Endothelial cell of umbilical vein (primary cell): ENCODE measurements around the gene PPBP. TPM values are rescaled to one million over a fixed set of nuclear protein-coding genes. Genes with fewer than 3 reads are reported as not detected.

Experiments
- BruUV-seq: library from RNA; stranded (reverse); fragments of 400-500 nt; replicated peaks from 2 replicates; lab custom pipeline; 2021; lab: Mats Ljungman, UMichigan
- CTCF ChIA-PET: fragments of 300-600, 350-600 bp; sonication (Branson Sonifier 250); formaldehyde crosslinking; loops from one replicate; lab custom pipeline; 2021; ENCODE audit warnings: antibody characterized with exemption, inconsistent platforms; lab: Charles Lee
- POLR2A ChIA-PET: fragments of 300-600, 350-600 bp; sonication (Branson Sonifier 250); formaldehyde crosslinking; loops from one replicate; lab custom pipeline; 2021; ENCODE audit warnings: antibody characterized with exemption, inconsistent platforms; lab: Charles Lee
- DNase-seq: peaks from one replicate; pipeline ENCODE4 v3.0.0-alpha.2; 2011; ENCODE audit warnings: low read depth, low spot score
- FAIRE-seq: peaks from 2 replicates; lab custom pipeline; 2011; peaks lifted over from hg19 to GRCh38; lab: Jason Lieb, UNC
- H2AFZ ChIP-seq: 2 replicates; pipeline ENCODE4 v1.6.0; 2012; ENCODE audit warnings: low read depth, low read length, control low read depth, inconsistent platforms
- H3K27ac ChIP-seq: 2 replicates; pipeline ENCODE4 v1.5.1; 2011; ENCODE audit warnings: low read depth, mild to moderate bottlenecking, control low read depth, low read length, moderate library complexity; ENCODE audit not compliant: insufficient read depth
- H3K27me3 ChIP-seq, 2 experiments: 2 replicates each; pipeline versions ENCODE4 v1.6.0 to v1.6.1; 2011; ENCODE audit warnings: low read length in 2 of 2, mixed read lengths in 1 of 2; ENCODE audit not compliant: control insufficient read depth in 2 of 2, insufficient read depth in 2 of 2
- H3K36me3 ChIP-seq, 2 experiments: 2 replicates in 1 of 2; 3 replicates in 1 of 2; pipeline ENCODE4 v1.5.1; 2011; ENCODE audit warnings: low read length in 2 of 2, mild to moderate bottlenecking in 1 of 2, moderate library complexity in 1 of 2; ENCODE audit not compliant: control insufficient read depth in 2 of 2, insufficient read depth in 2 of 2; ENCODE audit errors: extremely low read depth in 1 of 2
- H3K4me1 ChIP-seq: 3 replicates; pipeline ENCODE4 v1.5.1; 2011; ENCODE audit warnings: mild to moderate bottlenecking, low read length; ENCODE audit not compliant: control insufficient read depth, insufficient read depth; ENCODE audit errors: extremely low read depth
- H3K4me2 ChIP-seq: 2 replicates; pipeline ENCODE4 v1.6.1; 2011; ENCODE audit warnings: low read length, control low read depth, mixed read lengths; ENCODE audit not compliant: insufficient read depth
- H3K4me3 ChIP-seq, 3 experiments: fragments of 200-600 bp in 1 of 3; sonication (generic), shearing (Covaris generic) in 1 of 3; replicated peaks in 1 of 3; 2 replicates each; pipeline ENCODE4 v1.5.1; 2011 to 2016; ENCODE audit warnings: control low read depth in 3 of 3, low read length in 3 of 3, mild to moderate bottlenecking in 2 of 3, inconsistent platforms in 1 of 3, low read depth in 1 of 3, moderate library complexity in 1 of 3; ENCODE audit not compliant: insufficient read depth in 1 of 3
- H3K79me2 ChIP-seq: 2 replicates; pipeline ENCODE4 v1.6.0; 2012; ENCODE audit warnings: low read length, inconsistent platforms; ENCODE audit not compliant: control insufficient read depth, insufficient read depth
- H3K9ac ChIP-seq: replicated peaks from 2 replicates; pipeline ENCODE3; 2011; ENCODE audit warnings: low read length, control low read depth; ENCODE audit not compliant: insufficient read depth; ENCODE audit errors: extremely low read depth
- H3K9me1 ChIP-seq: replicated peaks from 3 replicates; pipeline ENCODE4 v1.6.0; 2011; ENCODE audit warnings: mild to moderate bottlenecking, low read length; ENCODE audit not compliant: control insufficient read depth, insufficient read depth; ENCODE audit errors: extremely low read depth
- H3K9me3 ChIP-seq: replicated peaks from 2 replicates; pipeline ENCODE4 v1.5.1; 2012; ENCODE audit warnings: low read length, inconsistent platforms; ENCODE audit not compliant: control insufficient read depth, insufficient read depth
- H4K20me1 ChIP-seq: replicated peaks from 2 replicates; pipeline ENCODE3; 2011; ENCODE audit warnings: mild to moderate bottlenecking, low read length; ENCODE audit not compliant: control insufficient read depth, insufficient read depth; ENCODE audit errors: extremely low read depth
- EZH2 ChIP-seq: IDR thresholded peaks from 2 replicates; pipeline ENCODE4 v1.6.1; 2012; ENCODE audit warnings: borderline replicate concordance, low read depth, mild to moderate bottlenecking, moderate library complexity, low read length, inconsistent platforms; ENCODE audit not compliant: severe bottlenecking
- FOS ChIP-seq: IDR thresholded peaks from 2 replicates; pipeline ENCODE4 v1.6.1; 2011; ENCODE audit warnings: mild to moderate bottlenecking, low read length, moderate library complexity, borderline replicate concordance; ENCODE audit not compliant: insufficient read depth
- GATA2 ChIP-seq: IDR thresholded peaks from 2 replicates; pipeline ENCODE4 v1.7.0; 2011; ENCODE audit warnings: low read depth, mild to moderate bottlenecking, moderate library complexity, mixed read lengths, low read length; ENCODE audit not compliant: insufficient read length, insufficient read depth
- JUN ChIP-seq: IDR thresholded peaks from 2 replicates; pipeline ENCODE4 v1.6.1; 2011; ENCODE audit warnings: borderline replicate concordance, low read depth; ENCODE audit not compliant: insufficient read length, insufficient read depth
- MYC ChIP-seq: IDR thresholded peaks from one replicate; pipeline ENCODE4 v1.6.1; 2011; ENCODE audit warnings: mild to moderate bottlenecking, low read depth, low read length
- POLR2A ChIP-seq: IDR thresholded peaks from 2 replicates; pipeline ENCODE4 v1.6.1; 2012; ENCODE audit warnings: low read depth, mild to moderate bottlenecking, control low read depth, low read length
- POLR2AphosphoS5 ChIP-seq: IDR thresholded peaks from 2 replicates; pipeline ENCODE4 v1.6.1; 2012; ENCODE audit warnings: low read depth, mild to moderate bottlenecking, control low read depth, low read length, moderate library complexity; ENCODE audit not compliant: insufficient read depth
- dilution Hi-C: fragments of 300-500 bp; cut with MboI; formaldehyde crosslinking; loops from one replicate; pipeline ENCODE4 v1.15.0; 2019; ENCODE audit warnings: low sequenced_read_pairs; ENCODE audit not compliant: extremely low pct_ligation_motif_present
- intact Hi-C: fragments of 100-400 bp; cut with micrococcal nuclease; formaldehyde crosslinking; loops from one replicate; pipeline ENCODE4 v1.10.0; 2022
- polyA plus RNA-seq, 4 experiments: library from polyadenylated mRNA; depleted of rRNA in 3 of 4; stranded (reverse) in 3 of 4; unstranded in 1 of 4; fragments of >200 nt; gene quantifications; 2 replicates each; pipeline versions ENCODE4 v1.2.1 to v1.2.3, GENCODE V29; 2011 to 2012; ENCODE audit warnings: missing spikeins in 1 of 4
- total RNA-seq: library from RNA; stranded (reverse); gene quantifications from 2 replicates; pipeline ENCODE4 v1.2.3, GENCODE V29; 2021
- TF ChIP-seq, protein P1 (sequence below): IDR thresholded peaks from 2 replicates; pipeline ENCODE4 v1.6.1; 2011; ENCODE audit not compliant: insufficient read depth, insufficient read length
- TF ChIP-seq, protein P2 (sequence below), 2 donors: IDR thresholded peaks; 1 replicate in 1 of 2; 2 replicates in 1 of 2; pipeline ENCODE4 v1.5.1; 2011; ENCODE audit warnings: low read length in 2 of 2, mild to moderate bottlenecking in 2 of 2, moderate library complexity in 2 of 2, control low read depth in 1 of 2, inconsistent platforms in 1 of 2, low read depth in 1 of 2; ENCODE audit not compliant: insufficient read depth in 1 of 2; ENCODE audit errors: extremely low read depth in 1 of 2

PPBP gene
- total and polyA plus RNA-seq, 2 donors (not counting 3 experiments of a cell fraction or from before 2014, with no cell fraction given), result not detected

DNA sequence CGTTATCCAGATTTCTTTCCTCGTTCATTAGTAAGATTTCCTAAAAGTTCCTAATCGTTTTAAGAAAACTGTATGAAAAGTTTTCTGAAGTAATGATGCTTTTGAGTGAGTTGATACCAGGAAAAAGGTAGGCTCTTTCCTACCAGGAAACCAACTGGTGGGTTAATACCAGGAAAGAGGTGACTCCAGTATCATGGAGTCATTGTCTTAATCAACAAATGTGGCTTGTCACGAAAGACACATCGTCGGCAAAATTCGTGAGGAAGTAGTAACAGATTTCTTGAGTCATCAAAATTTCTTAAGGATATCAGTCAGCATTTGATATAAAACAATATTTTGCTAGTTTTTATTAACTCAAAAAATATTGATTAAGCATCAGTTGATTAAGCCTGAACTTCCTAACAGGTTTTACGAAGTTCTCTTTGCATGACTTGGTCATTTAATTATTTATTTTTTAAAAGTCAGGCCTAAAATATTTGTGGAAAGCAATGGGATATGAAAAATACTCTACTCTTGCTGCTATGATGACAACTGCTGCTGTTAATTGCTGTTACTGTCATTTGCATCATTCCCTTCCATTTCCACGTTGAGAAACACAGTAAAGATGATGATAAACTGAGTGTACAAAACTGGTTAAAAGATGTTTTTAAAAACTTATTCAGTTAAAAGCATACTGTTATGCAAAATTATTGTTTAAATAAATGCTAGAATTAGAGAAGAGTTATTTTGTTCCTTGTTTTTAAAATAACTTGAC, 3.2 kb upstream of the PPBP start:
- CTCF ChIA-PET, result interaction anchor here (1.4 kb wide), 2 partner anchors 21 to 398 kb away, joined by 3 read pairs; no protein-coding TSS in a partner anchor
- Histone ChIP-seq H3K36me3 (no peaks in the 10 kb centered on the region), H4K20me1 (no peaks in the 10 kb centered on the region), H3K9me3 (no peaks in the 10 kb centered on the region), H3K9ac (no peak overlapping the region), H3K4me1 (no peaks in the 10 kb centered on the region), H2AFZ (no peak overlapping the region), H3K4me2 (no peak overlapping the region), H3K9me1 (no peaks in the 10 kb centered on the region), H3K27me3 (no peaks in the 10 kb centered on the region), H3K79me2 (no peaks in the 10 kb centered on the region), H3K4me3 (no peak overlapping the region), H3K27ac (no peak overlapping the region)
- no peak for TF ChIP-seq JUN
- dilution Hi-C loops (no loop called here), intact Hi-C loops (no loop called here)
- no TSS peak for BruUV-seq
- POLR2A ChIA-PET, result no interaction called here
- FAIRE-seq, result no peak
- DNase-seq, result no peak

DNA sequence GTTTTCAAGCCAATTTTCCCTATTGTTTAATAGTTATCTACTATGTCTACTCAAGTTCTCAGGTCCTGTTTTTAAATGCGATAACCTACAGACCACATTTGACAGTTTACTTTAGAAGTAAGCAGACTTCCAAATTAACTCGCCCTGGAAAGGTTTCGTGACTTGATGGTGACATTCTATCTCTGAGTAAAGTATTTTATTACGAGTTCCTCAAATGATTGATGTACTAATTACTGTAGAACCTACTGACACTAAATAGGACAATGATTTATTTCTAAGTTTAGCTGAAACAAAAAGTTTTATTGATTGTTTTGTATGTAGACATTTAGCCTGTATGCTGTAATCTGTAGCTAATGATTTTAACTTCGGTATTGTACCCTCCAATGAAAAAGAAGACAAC, 1.9 kb upstream of the PPBP start:
- Histone ChIP-seq H3K4me2 (no peak overlapping the region), H3K4me1 (no peaks in the 10 kb centered on the region), H3K27ac (no peak overlapping the region), H3K27me3 (no peaks in the 10 kb centered on the region), H3K36me3 (no peaks in the 10 kb centered on the region), H3K9me3 (no peaks in the 10 kb centered on the region), H3K79me2 (no peaks in the 10 kb centered on the region), H3K4me3 (no peak overlapping the region), H2AFZ (no peak overlapping the region), H4K20me1 (no peaks in the 10 kb centered on the region), H3K9me1 (no peaks in the 10 kb centered on the region), H3K9ac (no peak overlapping the region)
- ChIA-PET POLR2A (no interaction called here), CTCF (interaction anchor here (0.7 to 1.4 kb wide), 3 partner anchors 20 to 396 kb away, joined by 3 read pairs; no protein-coding TSS in a partner anchor)
- intact Hi-C loops (no loop called here), dilution Hi-C loops (no loop called here)
- BruUV-seq, result no TSS peak
- DNase-seq (no peak), FAIRE-seq (no peak)
- TF ChIP-seq EZH2 (no peak), POLR2A (no peak), POLR2AphosphoS5 (no peak), MYC (no peak), FOS (no peak), JUN (no peak), GATA2 (no peak)
- TF ChIP-seq, protein P1, sequence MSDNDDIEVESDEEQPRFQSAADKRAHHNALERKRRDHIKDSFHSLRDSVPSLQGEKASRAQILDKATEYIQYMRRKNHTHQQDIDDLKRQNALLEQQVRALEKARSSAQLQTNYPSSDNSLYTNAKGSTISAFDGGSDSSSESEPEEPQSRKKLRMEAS, result no peak
- TF ChIP-seq, protein P2, sequence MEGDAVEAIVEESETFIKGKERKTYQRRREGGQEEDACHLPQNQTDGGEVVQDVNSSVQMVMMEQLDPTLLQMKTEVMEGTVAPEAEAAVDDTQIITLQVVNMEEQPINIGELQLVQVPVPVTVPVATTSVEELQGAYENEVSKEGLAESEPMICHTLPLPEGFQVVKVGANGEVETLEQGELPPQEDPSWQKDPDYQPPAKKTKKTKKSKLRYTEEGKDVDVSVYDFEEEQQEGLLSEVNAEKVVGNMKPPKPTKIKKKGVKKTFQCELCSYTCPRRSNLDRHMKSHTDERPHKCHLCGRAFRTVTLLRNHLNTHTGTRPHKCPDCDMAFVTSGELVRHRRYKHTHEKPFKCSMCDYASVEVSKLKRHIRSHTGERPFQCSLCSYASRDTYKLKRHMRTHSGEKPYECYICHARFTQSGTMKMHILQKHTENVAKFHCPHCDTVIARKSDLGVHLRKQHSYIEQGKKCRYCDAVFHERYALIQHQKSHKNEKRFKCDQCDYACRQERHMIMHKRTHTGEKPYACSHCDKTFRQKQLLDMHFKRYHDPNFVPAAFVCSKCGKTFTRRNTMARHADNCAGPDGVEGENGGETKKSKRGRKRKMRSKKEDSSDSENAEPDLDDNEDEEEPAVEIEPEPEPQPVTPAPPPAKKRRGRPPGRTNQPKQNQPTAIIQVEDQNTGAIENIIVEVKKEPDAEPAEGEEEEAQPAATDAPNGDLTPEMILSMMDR (IDR thresholded peaks at IDR 0.05; ENCODE audit: extremely low read depth in 1 of 2, insufficient read depth in 1 of 2, low read depth in 1 of 2, low read length in 2 of 2), result no peak
